Kasumi-1 (cell line): Measurements from ENCODE around the gene STAT1.
A peak's percentile ranks its signal among the peaks of the same experiment; 100 is the strongest.
"Not testable (repeated sequence)": the region's sequence is repeated elsewhere in the genome, so short reads cannot be mapped to it uniquely, and the experiment has no call there.

Experiments
- DNase-seq, 2 experiments: peaks; one replicate each; lab custom pipeline; 2025; lab: John Stamatoyannopoulos, UW

STAT1 gene

DNA sequence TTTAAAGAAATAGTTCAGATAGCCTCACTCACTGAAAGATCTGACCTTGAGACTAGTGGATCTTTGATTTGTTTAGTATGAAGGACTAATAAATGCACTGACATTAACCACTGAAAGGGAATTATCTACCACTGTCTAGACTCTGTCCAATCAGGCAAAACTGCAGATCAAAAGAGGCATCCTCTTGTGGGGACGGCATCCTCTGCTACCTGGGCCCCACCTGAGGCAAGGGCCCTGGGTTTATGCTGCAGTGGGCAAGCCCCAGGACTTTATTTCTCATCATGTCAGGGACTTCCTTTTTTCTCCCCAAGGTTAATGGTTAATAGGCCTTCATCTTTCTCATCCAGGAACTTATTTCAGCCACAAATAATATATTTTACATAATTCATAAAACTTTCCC is 32.2 kb downstream of the STAT1 start:
- no peak for DNase-seq

GRCh38 chr2:190981333-190981732 is 32.6 kb downstream of the STAT1 start:
- DNase-seq: no peak

DNA sequence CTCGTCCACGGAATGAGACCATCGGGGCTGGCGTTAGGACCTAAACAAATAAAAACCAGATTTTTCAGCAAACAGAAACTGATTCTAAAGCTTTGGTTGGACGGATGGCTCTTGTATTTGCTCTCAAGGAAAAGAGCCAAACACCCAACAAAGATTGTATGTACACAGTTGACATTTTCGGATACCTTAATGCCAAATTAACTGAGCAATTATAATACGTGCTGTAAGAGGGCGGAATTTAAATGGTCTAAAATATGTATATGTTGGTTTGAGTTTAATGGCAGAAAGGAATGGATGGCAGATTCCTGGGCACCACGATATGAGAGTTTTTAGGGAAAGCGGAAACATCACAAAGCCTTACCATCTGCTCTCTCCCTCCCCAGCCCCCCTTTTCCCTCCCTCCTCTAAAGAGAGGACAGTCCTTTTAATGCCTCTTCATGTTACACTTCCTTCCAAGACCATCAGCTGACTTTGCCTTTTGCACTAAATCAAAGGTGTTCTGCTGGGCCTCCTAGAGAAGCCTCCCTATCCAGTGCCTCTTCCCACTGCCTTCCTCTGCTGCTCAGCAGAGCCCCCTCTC is 33.3 kb downstream of the STAT1 start:
- no peak for DNase-seq

- DNase-seq: no peak
Measured at GRCh38 chr2:190979906-190980629, 33.9 kb downstream of the STAT1 start.

DNA sequence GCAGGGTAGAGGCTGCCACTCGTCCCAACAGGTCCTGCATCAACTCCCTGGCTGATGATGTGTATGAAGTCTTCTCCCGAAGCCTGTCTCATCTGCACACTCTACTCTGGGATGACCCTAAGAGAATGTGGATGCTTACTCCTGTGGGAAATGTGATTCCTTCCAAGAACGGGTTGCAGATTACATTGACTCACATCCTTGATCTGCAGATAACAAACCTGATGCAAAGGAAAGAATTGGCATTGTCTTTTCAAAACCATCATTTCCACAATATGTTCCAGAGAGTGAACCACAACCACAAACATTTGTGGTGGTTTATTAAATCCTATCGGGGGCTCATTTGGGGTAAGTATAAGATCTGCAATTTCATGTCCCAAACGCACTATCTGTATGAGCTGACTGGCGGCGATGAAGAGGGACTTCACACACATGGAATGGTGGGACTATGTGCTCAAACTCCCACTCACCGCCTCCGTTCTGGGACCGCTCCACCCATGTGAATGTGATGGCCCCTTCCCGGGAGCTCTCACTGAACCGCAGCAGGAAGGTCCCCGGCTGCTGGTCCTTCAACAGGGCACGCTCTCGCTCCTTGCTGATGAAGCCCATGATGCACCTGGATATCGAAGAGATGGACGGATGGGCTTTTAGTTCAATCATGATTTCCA is 35.5 kb downstream of the STAT1 start:
- no peak for DNase-seq

DNA sequence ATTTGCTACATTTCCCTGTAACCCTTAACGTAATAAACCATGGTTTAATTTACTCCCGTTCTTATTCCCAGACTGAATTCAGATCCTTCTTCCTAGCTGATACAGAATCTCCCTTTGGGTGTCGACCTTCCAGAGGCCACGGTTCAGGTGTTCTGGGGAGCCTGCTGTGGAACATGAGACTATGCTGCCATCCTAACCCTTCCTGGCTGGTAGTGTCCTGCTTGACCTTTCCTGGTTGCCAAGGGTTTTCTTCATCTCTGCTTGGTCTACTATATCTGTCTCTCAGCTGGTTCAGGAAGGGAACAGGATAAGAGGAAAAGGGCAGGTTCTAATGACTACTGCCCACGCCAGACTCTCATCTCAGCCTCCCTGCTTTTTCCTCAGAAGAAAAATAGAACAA is 36.5 kb downstream of the STAT1 start:
- DNase-seq: no peak

DNA sequence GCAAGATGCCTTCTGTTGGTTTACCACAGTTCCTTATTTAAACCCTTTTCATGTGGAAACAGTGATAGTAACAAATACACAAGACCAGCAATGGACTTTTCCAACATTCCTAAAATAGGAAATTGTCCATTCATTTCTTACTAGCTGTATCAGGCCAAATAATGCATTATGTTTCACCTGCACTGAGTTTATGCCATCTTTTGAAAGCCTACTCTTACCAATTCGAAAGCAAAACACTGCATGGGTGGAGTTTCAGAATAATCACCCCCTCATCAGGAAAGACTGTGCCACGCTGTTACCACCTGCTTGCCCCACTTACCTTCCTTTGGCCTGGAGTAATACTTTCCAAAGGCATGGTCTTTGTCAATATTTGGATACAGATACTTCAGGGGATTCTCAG is 37.5 kb downstream of the STAT1 start:
- no peak for DNase-seq

DNA sequence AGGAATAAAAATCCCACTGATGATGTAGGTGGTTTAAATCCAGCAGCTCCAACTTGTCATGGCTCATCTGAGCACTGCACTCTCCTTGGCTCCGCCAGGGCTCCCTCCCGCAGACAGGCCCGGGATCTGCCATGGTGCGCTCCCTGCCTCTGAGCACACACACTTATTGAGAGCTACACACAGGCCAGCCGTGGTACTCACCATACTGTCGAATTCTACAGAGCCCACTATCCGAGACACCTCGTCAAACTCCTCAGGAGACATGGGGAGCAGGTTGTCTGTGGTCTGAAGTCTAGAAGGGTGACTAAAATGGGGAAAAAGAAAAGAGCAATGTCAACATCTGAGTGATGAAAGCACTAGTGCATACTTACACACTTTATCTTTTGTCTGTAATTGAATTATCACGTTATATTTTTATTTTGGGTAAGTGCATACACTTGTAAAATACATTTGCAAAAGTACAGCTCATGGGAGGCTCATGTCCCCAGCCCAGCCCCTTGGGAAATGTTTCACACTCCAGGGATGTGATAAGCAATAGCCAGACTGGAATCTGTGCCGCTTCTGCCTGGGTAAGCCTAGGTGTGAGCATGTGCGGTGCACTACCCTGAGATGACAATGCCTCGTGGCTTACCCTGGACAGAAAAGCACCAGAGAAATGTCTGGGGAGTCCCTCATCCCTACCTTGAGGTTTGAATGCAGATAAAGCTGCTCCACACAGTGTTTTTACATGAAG is 39.2 kb downstream of the STAT1 start:
- DNase-seq: no peak

DNA sequence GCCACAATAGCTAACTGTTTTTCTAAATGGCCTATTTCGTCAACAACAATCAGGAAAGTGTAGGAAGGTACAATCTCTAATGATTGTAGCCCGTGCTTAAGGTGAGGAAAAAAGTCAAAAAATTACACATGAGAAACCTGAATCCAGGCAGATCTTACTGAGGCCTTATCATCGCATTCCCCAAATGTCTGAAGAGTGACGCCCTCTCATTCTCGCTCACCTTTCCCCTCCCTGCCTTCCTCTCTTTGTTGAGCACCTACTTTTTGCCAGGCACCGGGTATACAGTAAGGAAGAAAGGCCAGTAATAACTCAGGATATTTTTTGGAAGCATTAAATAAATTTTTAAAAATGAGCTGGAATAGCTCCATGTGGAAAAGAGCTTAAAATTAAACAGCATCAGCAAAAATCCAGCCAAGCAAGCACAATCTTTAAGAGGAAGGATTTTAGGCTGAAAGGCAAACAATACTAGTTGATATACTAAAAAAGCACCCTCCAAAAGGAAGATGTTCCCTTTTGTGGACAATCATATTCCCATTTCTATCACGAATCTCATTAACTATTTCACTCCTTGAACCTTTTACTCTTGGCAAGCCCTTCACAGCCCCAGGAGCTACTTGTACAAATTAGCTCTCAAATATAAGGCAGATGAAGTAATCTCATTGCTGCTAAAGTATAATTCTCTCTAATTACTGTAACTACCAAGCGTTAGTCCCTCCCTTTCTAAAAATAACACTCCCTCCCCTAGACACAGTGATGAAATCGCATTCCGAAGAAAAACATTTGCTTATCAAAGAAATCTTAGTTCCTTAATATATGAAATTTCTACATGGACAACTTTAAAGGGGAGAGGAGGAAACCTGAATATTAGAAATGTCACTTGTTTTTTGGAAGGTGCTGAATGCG is 40.0 kb downstream of the STAT1 start:
- no peak for DNase-seq

DNA sequence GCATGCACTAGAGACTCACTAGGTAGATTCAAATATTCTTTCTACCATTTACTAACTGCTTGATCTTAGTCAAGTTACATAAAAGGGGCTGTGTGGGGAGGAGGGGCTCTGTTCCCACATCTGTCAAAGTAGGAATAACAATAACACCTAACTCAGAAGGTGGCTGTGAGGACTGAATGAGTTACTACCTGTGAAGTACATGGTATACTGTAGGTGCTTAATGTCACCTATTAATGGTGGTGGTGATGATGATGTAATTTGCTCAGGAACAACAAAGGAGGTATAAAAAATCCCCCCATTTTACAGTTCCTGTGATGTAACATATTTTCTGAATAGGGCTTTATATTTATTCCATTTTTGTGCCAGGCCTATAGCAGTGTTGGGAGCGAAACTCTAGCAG is 40.7 kb downstream of the STAT1 start:
- no peak for DNase-seq

DNA sequence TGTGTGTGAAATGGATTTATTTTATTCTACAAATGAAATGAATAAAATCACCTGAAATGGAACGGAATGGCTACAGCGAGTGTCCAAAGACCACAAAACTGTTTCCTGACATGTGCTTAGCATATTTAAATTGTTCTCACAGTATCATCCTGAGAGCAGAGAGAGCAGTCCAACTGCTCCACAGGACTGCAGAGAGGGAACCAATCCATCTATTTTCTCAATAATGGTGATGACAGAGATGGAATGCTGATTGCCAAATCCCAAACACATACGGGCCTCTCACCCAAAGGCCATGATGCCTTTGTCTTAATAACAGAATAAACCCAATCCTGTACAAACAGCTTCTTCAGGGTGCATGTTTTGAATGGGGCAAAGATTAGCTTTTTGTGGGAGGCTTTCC is 41.1 kb downstream of the STAT1 start:
- DNase-seq: no peak

DNA sequence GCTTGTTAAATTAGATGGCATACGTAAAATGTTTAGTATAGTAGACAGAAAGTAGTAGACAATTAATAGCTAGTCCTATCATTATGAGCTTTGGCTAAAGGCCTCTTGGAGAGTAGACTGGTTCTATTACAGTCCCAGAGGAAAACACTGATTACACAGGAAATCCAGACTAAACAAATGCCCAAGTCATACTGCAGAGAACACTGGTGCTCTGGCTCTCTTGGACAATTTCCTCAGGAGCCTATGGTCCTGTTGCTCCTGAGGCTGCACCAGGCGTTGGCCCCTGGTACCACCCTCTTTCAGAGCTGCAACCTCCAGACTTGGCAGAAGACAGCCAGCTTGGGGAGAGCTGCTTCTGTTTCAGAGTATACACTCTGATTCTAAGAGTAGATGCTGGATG is 41.8 kb downstream of the STAT1 start:
- DNase-seq: no peak

GRCh38 chr2:190970873-190971506 is 43.0 kb downstream of the STAT1 start:
- DNase-seq: peak; percentile 74 to 83

- no peak for DNase-seq
Measured at GRCh38 chr2:190970160-190970559, 43.8 kb downstream of the STAT1 start.

DNA sequence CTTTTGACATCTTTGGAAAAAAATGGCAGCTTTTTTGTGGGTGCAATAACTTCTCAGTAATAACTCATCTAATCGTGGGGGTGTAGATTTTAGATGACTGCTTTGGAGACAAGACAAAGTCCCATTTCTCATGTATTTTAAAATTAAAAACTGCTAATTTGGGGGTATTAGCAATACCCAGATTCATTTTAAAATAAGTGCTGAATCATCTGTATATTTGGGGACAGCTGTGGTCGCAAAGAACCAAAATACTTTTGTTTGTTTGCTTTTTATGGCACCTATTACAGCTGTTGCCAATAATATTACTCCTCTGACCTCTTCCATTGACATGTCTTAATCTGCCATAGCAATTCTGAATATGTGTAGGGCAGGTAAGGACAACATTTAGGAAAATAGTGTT is 45.4 kb downstream of the STAT1 start:
- no peak for DNase-seq

- DNase-seq: no peak
Measured at GRCh38 chr2:190965580-190966222, 48.3 kb downstream of the STAT1 start.

DNA sequence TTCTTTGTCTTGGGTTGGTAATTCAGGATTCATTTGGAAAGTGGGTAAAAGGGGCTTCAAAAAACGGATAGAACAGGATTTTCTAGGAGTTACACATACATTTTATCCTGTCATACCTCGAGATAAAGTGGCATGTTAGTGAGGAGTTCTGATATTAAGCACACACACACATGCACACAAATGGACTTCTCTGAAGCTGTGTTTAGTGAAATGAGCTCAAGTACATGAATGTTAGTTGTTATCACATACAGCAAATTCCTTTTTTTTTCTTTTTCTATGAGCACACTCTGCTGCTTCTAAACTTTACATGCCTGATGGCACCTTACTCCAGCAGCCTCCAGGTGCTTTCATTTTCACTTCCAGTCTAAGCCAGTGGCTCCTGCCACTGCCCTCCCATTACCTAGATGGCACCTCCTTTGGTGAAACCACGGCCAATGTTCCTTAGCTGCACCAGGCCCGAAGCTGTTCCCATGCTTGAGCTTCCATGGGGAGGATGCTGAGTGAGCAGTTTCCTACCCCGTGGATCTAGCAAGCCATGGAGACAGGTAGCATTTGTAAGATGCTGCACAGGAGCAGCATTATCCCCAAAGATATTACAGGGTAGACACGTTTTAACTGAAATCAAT is 49.7 kb downstream of the STAT1 start:
- DNase-seq: no peak

GRCh38 chr2:190963088-190963487 is 50.9 kb downstream of the STAT1 start:
- no peak for DNase-seq

DNA sequence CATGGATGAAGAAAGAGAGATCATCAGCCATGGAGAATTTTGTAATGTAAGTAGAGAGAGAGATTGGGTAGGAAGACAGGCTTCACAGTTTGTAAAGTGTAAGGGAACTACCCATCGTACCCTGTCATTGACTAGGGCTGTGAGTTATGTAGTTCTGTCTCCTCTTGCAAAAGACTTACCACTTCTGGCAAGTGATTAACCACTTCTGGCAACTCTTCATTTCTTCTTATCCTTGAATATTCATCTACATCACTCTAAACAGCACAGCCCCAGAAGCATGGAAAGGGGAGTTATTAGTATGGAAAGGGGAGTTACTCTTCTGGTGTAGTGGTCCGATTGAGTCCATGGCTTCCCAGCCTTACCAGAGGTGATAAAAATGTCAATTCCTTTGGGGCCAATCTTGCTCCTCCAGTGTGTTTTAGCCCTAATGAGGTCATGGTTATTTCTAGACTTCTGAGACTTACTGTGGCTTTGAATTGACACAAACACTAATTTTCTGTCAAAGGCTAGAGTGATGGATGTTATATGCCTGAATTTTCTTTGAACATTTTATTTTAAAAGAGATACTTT is 52.0 kb downstream of the STAT1 start:
- DNase-seq: no peak

GRCh38 chr2:190961117-190961516 is 52.9 kb downstream of the STAT1 start:
- DNase-seq: not testable (repeated sequence)
